ENCODE measurements around the gene UAP1L1. TPM values are rescaled to one million over a fixed set of nuclear protein-coding genes. Genes with fewer than 3 reads are reported as not detected.

Gene UAP1L1
- total and polyA plus RNA-seq, 2 of the 8 experiments (the other 6 are each of a cell fraction or from before 2014, with no cell fraction given) = 2.0 to 5.4 TPM

DNA sequence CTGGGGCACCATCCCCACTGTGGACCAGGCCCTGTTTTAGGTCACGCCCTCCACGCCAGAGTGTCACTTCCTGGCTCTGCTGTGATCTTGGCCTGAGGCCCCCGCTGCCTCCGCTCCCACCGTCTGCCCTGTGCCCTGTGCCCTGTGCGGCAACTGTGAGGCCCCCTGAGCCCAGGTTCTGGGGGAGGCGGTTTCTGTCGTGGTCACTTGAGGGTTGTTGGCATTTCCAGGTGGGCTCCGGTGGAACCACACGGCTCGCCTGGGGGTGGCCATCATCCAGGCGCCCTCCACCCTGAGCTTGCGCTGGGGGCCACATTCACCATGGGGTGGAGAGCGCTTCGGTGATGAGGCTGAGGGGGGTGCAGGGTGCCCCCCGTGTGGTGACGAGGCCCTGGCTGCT is 30.7 kb downstream of the UAP1L1 start:
- Histone ChIP-seq H2BK20ac (ENCODE audit: low read length) (no peak overlapping the region), H3K27ac (ENCODE audit: low read depth, low read length) (no peak overlapping the region), H4K8ac (ENCODE audit: extremely low read depth, insufficient read depth, low read length) (no peak overlapping the region; the same call in 1 of the 2 replicates), H4K91ac (replicated peaks; ENCODE audit: insufficient read length, low read length) (no peak overlapping the region), H3K79me2 (ENCODE audit: control insufficient read depth in 1 of 2, insufficient read depth in 2 of 2, low read length in 2 of 2) (no peaks in the 10 kb centered on the region), H2AFZ (ENCODE audit: low read length) (no peak overlapping the region), H4K5ac (ENCODE audit: insufficient read length, low read depth, low read length) (no peak overlapping the region), H4K20me1 (replicated peaks in 1 of 2; ENCODE audit: control insufficient read depth in 1 of 2, insufficient read depth in 2 of 2, low read length in 2 of 2) (no peaks in the 10 kb centered on the region), H2BK5ac (ENCODE audit: low read depth, low read length) (no peak overlapping the region), H3K56ac (replicated peaks; ENCODE audit: insufficient read length, low read depth, low read length) (no peak overlapping the region), H3K4me2 (ENCODE audit: insufficient read depth in 1 of 2, low read depth in 2 of 2, low read length in 2 of 2) (no peak overlapping the region), H3K23me2 (ENCODE audit: low read depth, low read length) (no peaks in the 10 kb centered on the region), H3K23ac (ENCODE audit: insufficient read length) (no peak overlapping the region), H3K4ac (replicated peaks; ENCODE audit: insufficient read length, low read depth, low read length) (no peak overlapping the region), H3K36me3 (ENCODE audit: control insufficient read depth in 2 of 4, insufficient read depth in 4 of 4, low read length in 3 of 4) (peaks cover 6 to 15% (median 11%) of the 10 kb centered on the region in 4 experiments; a peak in 6 of 8 replicates), H2BK12ac (ENCODE audit: low read depth, low read length) (no peak overlapping the region), H2BK120ac (replicated peaks; ENCODE audit: low read depth, low read length) (no peak overlapping the region), H3K9ac (replicated peaks in 1 of 4; ENCODE audit: extremely low read depth in 1 of 4, low read depth in 3 of 4, low read length in 3 of 4) (no peak overlapping the region), H3K27me3 (replicated peaks in 1 of 4; ENCODE audit: control insufficient read depth in 3 of 4, extremely low read depth in 1 of 4, insufficient read depth in 3 of 4, low read length in 3 of 4) (peaks cover 0 to 5% (median under 1%) of the 10 kb centered on the region in 4 experiments; a peak in 2 of 7 replicates), H3K4me1 (replicated peaks in 1 of 4; ENCODE audit: control insufficient read depth in 3 of 4, insufficient read depth in 4 of 4, low read length in 3 of 4) (0 out of 7 replicates have a peak, but pooled peaks cover 0 to 3% (median 0%) of the 10 kb centered on the region in 4 experiments), H3K18ac (ENCODE audit: extremely low read depth, low read length) (no peak overlapping the region), H3K79me1 (ENCODE audit: low read depth, low read length) (peaks cover 2% of the 10 kb centered on the region), H3K9me3 (ENCODE audit: insufficient read depth in 2 of 2, low read depth in 1 of 2, low read length in 1 of 2) (peaks cover 5 to 6% of the 10 kb centered on the region in 2 experiments; a peak in 3 of 4 replicates), H2AK5ac (ENCODE audit: low read depth, low read length) (no peak overlapping the region), H3K14ac (ENCODE audit: insufficient read length) (no peak overlapping the region), H2BK15ac (ENCODE audit: low read length) (no peak overlapping the region), H3K4me3 (ENCODE audit: extremely low read depth in 1 of 4, insufficient read depth in 2 of 4, low read depth in 3 of 4, low read length in 4 of 4) (no peak overlapping the region)
- POLR2A ChIA-PET (ENCODE audit: partially characterized antibody) = interaction anchor here (0.7 kb wide), 1 partner anchor 27 kb away, joined by 3 read pairs; no protein-coding TSS in a partner anchor
- CTCF ChIA-PET (ENCODE audit: partially characterized antibody) = interaction anchor here (1.0 to 1.8 kb wide), 5 partner anchors 12 to 762 kb away, joined by 3 to 4 read pairs (median 3); no protein-coding TSS in a partner anchor
- 93% methylated on average over 16 of the region's 17 CpGs; no CpG with 5 or more reads in 1 of the 2 experiments for WGBS, 2 experiments (ENCODE audit: extremely low coverage in 1 of 2, insufficient coverage in 1 of 2, insufficient read length in 1 of 2, insufficient replicate concordance in 2 of 2, low coverage in 1 of 2, low lambda C conversion rate in 2 of 2, missing lambda C conversion rate in 1 of 2)
- TF ChIP-seq PHF8 (conservative IDR thresholded peaks at IDR 0.05; ENCODE audit: low read depth, low read length) (no peak), SP1 (IDR thresholded peaks at IDR 0.05; ENCODE audit: low read depth, low read length) (no peak), FOSL1 (IDR thresholded peaks at IDR 0.05; ENCODE audit: insufficient read depth, low read depth, low read length) (no peak), SIRT6 (IDR thresholded peaks at IDR 0.05; ENCODE audit: low read length) (no peak), SRF (IDR thresholded peaks at IDR 0.05; ENCODE audit: low read depth, low read length) (no peak), CEBPB (IDR thresholded peaks at IDR 0.05; ENCODE audit: low read depth, low read length) (no peak)
- no peak for FAIRE-seq
- no peak for DNase-seq (ENCODE audit: low read depth in 1 of 2, low spot score in 2 of 2)
